Stimulated activated CD4-positive, alpha-beta T cell treated with anti-CD3 and anti-CD28 coated beads, Interleukin-4, amount 100 ng/mL, for 48 hours (primary cell): Measurements from ENCODE around the gene PRRC2B.
A peak's percentile ranks its signal among the peaks of the same experiment; 100 is the strongest.
"Not testable (repeated sequence)": the region's sequence is repeated elsewhere in the genome, so short reads cannot be mapped to it uniquely, and the experiment has no call there.

ENCODE experiments used
- DNase-seq, 2 donors: peaks; one replicate each; pipeline ENCODE4 v3.0.0-alpha.2; 2020; ENCODE audit warnings: low read depth in 2 of 2

Gene PRRC2B

GRCh38 chr9:131485728-131486422 lies 92.0 kb downstream of the PRRC2B start:
- DNase-seq, result no peak

GRCh38 chr9:131487001-131487400 lies 93.1 kb downstream of the PRRC2B start:
- no peak for DNase-seq

- no peak for DNase-seq
Observed at GRCh38 chr9:131487621-131488031, 93.7 kb downstream of the PRRC2B start.

GRCh38 chr9:131490514-131490913 lies 96.6 kb downstream of the PRRC2B start:
- no peak for DNase-seq

- no peak for DNase-seq
Observed at GRCh38 chr9:131491001-131491710, 97.3 kb downstream of the PRRC2B start.

- DNase-seq, result no peak
Observed at GRCh38 chr9:131492070-131492469, 98.2 kb downstream of the PRRC2B start.

GRCh38 chr9:131494296-131494870 lies 100.5 kb downstream of the PRRC2B start:
- DNase-seq, result no peak

- DNase-seq, result no peak
Observed at GRCh38 chr9:131495785-131496184, 101.9 kb downstream of the PRRC2B start.

- DNase-seq, result no peak
Observed at GRCh38 chr9:131496844-131497405, 103.0 kb downstream of the PRRC2B start.

- DNase-seq, result no peak
Observed at GRCh38 chr9:131499254-131499767, 105.4 kb downstream of the PRRC2B start.

- peak; percentile 47 to 66 for DNase-seq
Observed at GRCh38 chr9:131500377-131500776, 106.5 kb downstream of the PRRC2B start.

- peak; percentile 48 to 50 for DNase-seq
Observed at GRCh38 chr9:131500939-131501541, 107.2 kb downstream of the PRRC2B start.

GRCh38 chr9:131502781-131503625 lies 109.1 kb downstream of the PRRC2B start, which contains the start of gene POMT1:
POMT1 (plus strand) TSS chr9:131502918; CDS start chr9:131504219, 1,301 bp downstream.
- DNase-seq, result peak; percentile 79 to 85

- DNase-seq, result peak; percentile 66 to 77
Observed at GRCh38 chr9:131503626-131504465, 110.0 kb downstream of the PRRC2B start.

GRCh38 chr9:131505012-131505411 lies 111.1 kb downstream of the PRRC2B start:
- DNase-seq, result no peak

GRCh38 chr9:131511416-131511815 lies 117.5 kb downstream of the PRRC2B start:
- no peak for DNase-seq

- no peak for DNase-seq
Observed at GRCh38 chr9:131511880-131512279, 118.0 kb downstream of the PRRC2B start.

- no peak for DNase-seq
Observed at GRCh38 chr9:131513177-131513576, 119.3 kb downstream of the PRRC2B start.

GRCh38 chr9:131515559-131516031 lies 121.7 kb downstream of the PRRC2B start:
- DNase-seq, result not testable (repeated sequence)

GRCh38 chr9:131516100-131516499 lies 122.2 kb downstream of the PRRC2B start:
- no peak for DNase-seq
